IMR-90 (cell line): ENCODE data around the gene SAA1. TPM values are rescaled to one million over a fixed set of nuclear protein-coding genes. Genes with fewer than 3 reads are reported as not detected.

ENCODE experiments used
- ATAC-seq: fragments of 200-7000 bp; cut with Tn5 transposase; 2 replicates; pipeline ENCODE4 v1.9.1; 2020; ENCODE audit warnings: low read depth, mild to moderate bottlenecking, moderate library complexity
- BruUV-seq: library from RNA; stranded (reverse); fragments of 400-500 nt; replicated peaks from 2 replicates; lab custom pipeline; 2021; lab: Mats Ljungman, UMichigan
- CTCF ChIA-PET: fragments of 300-600 bp; formaldehyde crosslinking; extraction: SDS; loops from one replicate; lab custom pipeline; 2021; ENCODE audit warnings: antibody characterized with exemption; lab: Yijun Ruan, JAX
- POLR2A ChIA-PET: fragments of 300-600 bp; sonication (Branson Sonifier 250); formaldehyde crosslinking; loops from one replicate; lab custom pipeline; 2022; ENCODE audit warnings: antibody characterized with exemption; ENCODE audit not compliant: unreplicated experiment; lab: Charles Lee
- DNase-seq: peaks from one replicate; pipeline ENCODE4 v3.0.0; 2013
- H2AFZ ChIP-seq: replicated peaks from 2 replicates; pipeline ENCODE3; 2013; ENCODE audit warnings: low read length, mild to moderate bottlenecking; ENCODE audit not compliant: poor library complexity
- H2AK5ac ChIP-seq: 2 replicates; pipeline ENCODE4 v1.6.1; 2013; ENCODE audit warnings: low read depth, low read length, inconsistent platforms
- H2AK9ac ChIP-seq: replicated peaks from 2 replicates; pipeline ENCODE3; 2013; ENCODE audit warnings: mild to moderate bottlenecking, low read depth, low read length, moderate library complexity; ENCODE audit not compliant: poor library complexity
- H2BK120ac ChIP-seq: 2 replicates; pipeline ENCODE4 v1.6.1; 2013; ENCODE audit warnings: low read depth, low read length, inconsistent platforms
- H2BK15ac ChIP-seq: 3 replicates; pipeline ENCODE4 v1.6.1; 2013; ENCODE audit warnings: low read depth, low read length, inconsistent platforms
- H2BK20ac ChIP-seq: 2 replicates; pipeline ENCODE4 v1.6.1; 2013; ENCODE audit warnings: low read depth, mild to moderate bottlenecking, inconsistent platforms, low read length, moderate library complexity
- H2BK5ac ChIP-seq: 2 replicates; pipeline ENCODE4 v1.6.1; 2013; ENCODE audit warnings: mild to moderate bottlenecking, low read depth, low read length, inconsistent platforms; ENCODE audit not compliant: poor library complexity, severe bottlenecking
- H3K14ac ChIP-seq: replicated peaks from 2 replicates; pipeline ENCODE4 v1.6.1; 2013; ENCODE audit warnings: low read depth, low read length, inconsistent platforms
- H3K18ac ChIP-seq: 2 replicates; pipeline ENCODE4 v1.6.1; 2013; ENCODE audit warnings: low read depth, low read length, control low read depth
- H3K23ac ChIP-seq: 2 replicates; pipeline ENCODE4 v1.6.1; 2013; ENCODE audit warnings: low read depth, low read length, inconsistent platforms
- H3K27ac ChIP-seq: 2 replicates; pipeline ENCODE4 v1.5.1; 2013; ENCODE audit warnings: mild to moderate bottlenecking, control low read depth, low read length; ENCODE audit not compliant: insufficient read depth
- H3K27me3 ChIP-seq: 2 replicates; pipeline ENCODE4 v1.6.1; 2013; ENCODE audit warnings: low read length; ENCODE audit not compliant: control insufficient read depth, insufficient read depth
- H3K36me3 ChIP-seq: 2 replicates; pipeline ENCODE4 v1.6.1; 2013; ENCODE audit warnings: low read length, mixed read lengths; ENCODE audit not compliant: control insufficient read depth, insufficient read depth
- H3K4ac ChIP-seq: 2 replicates; pipeline ENCODE4 v1.6.1; 2013; ENCODE audit warnings: low read depth, low read length, inconsistent platforms
- H3K4me1 ChIP-seq: 2 replicates; pipeline ENCODE4 v1.6.1; 2013; ENCODE audit warnings: low read length, mixed read lengths; ENCODE audit not compliant: control insufficient read depth, insufficient read depth
- H3K4me2 ChIP-seq: 2 replicates; pipeline ENCODE4 v1.6.1; 2013; ENCODE audit warnings: low read depth, mild to moderate bottlenecking, control low read depth, low read length, moderate library complexity
- H3K4me3 ChIP-seq: 2 replicates; pipeline ENCODE4 v1.5.1; 2013; ENCODE audit warnings: low read depth, mild to moderate bottlenecking, control low read depth, low read length, moderate library complexity; ENCODE audit not compliant: insufficient read depth
- H3K56ac ChIP-seq: 2 replicates; pipeline ENCODE4 v1.6.1; 2013; ENCODE audit warnings: low read length, inconsistent platforms; ENCODE audit not compliant: insufficient read depth; ENCODE audit errors: extremely low read depth
- H3K79me1 ChIP-seq, 2 experiments: 2 replicates each; pipeline ENCODE4 v1.6.1; 2013; ENCODE audit warnings: low read length in 2 of 2, inconsistent platforms in 1 of 2, low read depth in 1 of 2
- H3K9ac ChIP-seq: 2 replicates; pipeline ENCODE4 v1.6.1; 2013; ENCODE audit warnings: low read depth, low read length, control low read depth
- H3K9me1 ChIP-seq: 2 replicates; pipeline ENCODE4 v1.6.1; 2013; ENCODE audit warnings: low read length, inconsistent platforms; ENCODE audit not compliant: insufficient read depth
- H3K9me3 ChIP-seq: 2 replicates; pipeline ENCODE4 v1.6.1; 2013; ENCODE audit warnings: low read length; ENCODE audit not compliant: control insufficient read depth, insufficient read depth
- H4K20me1 ChIP-seq: 2 replicates; pipeline ENCODE4 v1.6.1; 2013; ENCODE audit warnings: low read length, inconsistent platforms; ENCODE audit not compliant: insufficient read depth
- H4K5ac ChIP-seq: 2 replicates; pipeline ENCODE4 v1.6.1; 2013; ENCODE audit warnings: mild to moderate bottlenecking, low read depth, low read length, control low read depth
- H4K8ac ChIP-seq, 2 experiments: 2 replicates each; pipeline ENCODE4 v1.6.1; 2013; ENCODE audit warnings: low read depth in 2 of 2, low read length in 2 of 2, control low read depth in 1 of 2, inconsistent platforms in 1 of 2
- H4K91ac ChIP-seq: 2 replicates; pipeline ENCODE4 v1.6.1; 2013; ENCODE audit warnings: low read depth, low read length, inconsistent platforms; ENCODE audit not compliant: insufficient read depth
- CEBPB ChIP-seq: IDR thresholded peaks from 2 replicates; pipeline ENCODE4 v1.6.1; 2012; ENCODE audit warnings: low read depth, low read length, improper control_type of control experiment
- CTCF ChIP-seq: conservative IDR thresholded peaks from 2 replicates; pipeline ENCODE4 v1.5.1; 2012; ENCODE audit warnings: mild to moderate bottlenecking, low read depth, low read length, improper control_type of control experiment
- MAFK ChIP-seq: IDR thresholded peaks from 2 replicates; pipeline ENCODE4 v1.6.1; 2012; ENCODE audit warnings: low read depth, low read length, improper control_type of control experiment
- MAZ ChIP-seq: IDR thresholded peaks from 2 replicates; pipeline ENCODE4 v1.6.1; 2012; ENCODE audit warnings: low read depth, mild to moderate bottlenecking, low read length, improper control_type of control experiment, moderate library complexity, borderline replicate concordance
- MXI1 ChIP-seq: IDR thresholded peaks from 2 replicates; pipeline ENCODE4 v1.6.1; 2012; ENCODE audit warnings: low read depth, mild to moderate bottlenecking, low read length, moderate library complexity, borderline replicate concordance
- RAD21 ChIP-seq: IDR thresholded peaks from 2 replicates; pipeline ENCODE4 v1.6.1; 2012; ENCODE audit warnings: low read length, improper control_type of control experiment
- RFX5 ChIP-seq: IDR thresholded peaks from 2 replicates; pipeline ENCODE4 v1.8.0; 2012; ENCODE audit warnings: low read depth, mild to moderate bottlenecking, low read length, moderate library complexity
- SMC3 ChIP-seq: fragments of 150-350 bp; IDR thresholded peaks from 2 replicates; pipeline ENCODE4 v1.6.1; 2016; ENCODE audit warnings: low read depth, mild to moderate bottlenecking, antibody characterized with exemption, low read length, moderate library complexity
- WGBS, 2 experiments: methylation state at CpG; one replicate each; pipeline versions ENCODE4 v1.1.5 to v1.1.7; 2013; ENCODE audit warnings: missing lambda C conversion rate in 2 of 2; ENCODE audit not compliant: insufficient read length in 1 of 2; ENCODE audit errors: extremely low coverage in 2 of 2; 5-methylcytosine and 5-hydroxymethylcytosine counted together
- dilution Hi-C: fragments of 300-500 bp; cut with HindIII; formaldehyde crosslinking; loops from one replicate; pipeline ENCODE4 v1.14.3; 2018; ENCODE audit warnings: low sequenced_read_pairs; ENCODE audit not compliant: unreplicated experiment
- in situ Hi-C: fragments of 300-500 bp; cut with MboI; formaldehyde crosslinking; loops from 3 replicates; pipeline ENCODE4 v1.14.3; 2019; ENCODE audit warnings: low sequenced_read_pairs, inconsistent platforms, mixed read lengths
- intact Hi-C: fragments of 100-400 bp; cut with micrococcal nuclease; formaldehyde crosslinking; loops from 2 replicates; pipeline ENCODE4 v1.10.0; 2022
- polyA plus RNA-seq, 3 experiments: library from polyadenylated mRNA; depleted of rRNA; stranded (reverse); fragments of >200 nt; gene quantifications; 2 replicates each; pipeline ENCODE4 v1.2.3, GENCODE V29; 2012; ENCODE audit warnings: low replicate concordance in 1 of 3
- total RNA-seq: library from RNA; depleted of rRNA; stranded (reverse); fragments of >200 nt; gene quantifications from 2 replicates; pipeline ENCODE4 v1.2.3, GENCODE V29; 2012

SAA1 gene
- total and polyA plus RNA-seq, 2 of the 4 experiments (the other 2 are of a cell fraction): not detected

- BruUV-seq: no TSS peak
- no peak overlapping the region for H2BK120ac ChIP-seq
- H3K4me2 ChIP-seq: no peak overlapping the region
- no peaks in the 10 kb centered on the region; the same call in 1 of the 2 replicates for H3K27me3 ChIP-seq
- H4K91ac ChIP-seq: no peak overlapping the region
- H3K27ac ChIP-seq: no peak overlapping the region
- no peak overlapping the region for H2BK15ac ChIP-seq
- H2AK5ac ChIP-seq: no peak overlapping the region
- WGBS, 2 experiments: 39% methylated on average over 3 of the region's 5 CpGs; no CpG with 5 or more reads in 1 of the 2 experiments
- in situ Hi-C loops: no loop called here
- no peak overlapping the region for H3K9ac ChIP-seq
- H3K79me1 ChIP-seq: no peaks in the 10 kb centered on the region
- H3K56ac ChIP-seq: no peak overlapping the region
- TF ChIP-seq CEBPB (no peak), SMC3 (no peak), MAFK (no peak), RAD21 (no peak), RFX5 (no peak), CTCF (no peak), MAZ (no peak), MXI1 (no peak)
- no peak overlapping the region for H2AFZ ChIP-seq
- no peaks in the 10 kb centered on the region for H3K4me1 ChIP-seq
- H3K23ac ChIP-seq: no peak overlapping the region
- DNase-seq (no peak), ATAC-seq (no peak)
- no peaks in the 10 kb centered on the region for H3K36me3 ChIP-seq
- no peak overlapping the region for H2BK5ac ChIP-seq
- no peaks in the 10 kb centered on the region for H4K20me1 ChIP-seq
- dilution Hi-C loops: no loop called here
- H3K4ac ChIP-seq: no peak overlapping the region
- no peaks in the 10 kb centered on the region for H3K9me1 ChIP-seq
- H3K14ac ChIP-seq: no peak overlapping the region
- H3K4me3 ChIP-seq: no peak overlapping the region
- intact Hi-C loops: no loop called here
- H2AK9ac ChIP-seq: no peak overlapping the region
- H3K9me3 ChIP-seq: no peaks in the 10 kb centered on the region
- ChIA-PET POLR2A (no interaction called here), CTCF (interaction anchor here (0.9 kb wide), 1 partner anchor 502 kb away, joined by 3 read pairs; no protein-coding TSS in a partner anchor)
- no peak overlapping the region for H4K5ac ChIP-seq
- H2BK20ac ChIP-seq: no peak overlapping the region
- no peak overlapping the region for H3K18ac ChIP-seq
- no peak overlapping the region for H4K8ac ChIP-seq
These were observed 44.7 kb upstream of the SAA1 start for GRCh38 chr11:18221274-18221876.
